ENCODE results near the gene APC. TPM values are rescaled to one million over a fixed set of nuclear protein-coding genes. Genes with fewer than 3 reads are reported as not detected.

APC gene
- total RNA-seq, 4 donors from 2014 or later, result 106 to 166 (median 121) TPM

DNA sequence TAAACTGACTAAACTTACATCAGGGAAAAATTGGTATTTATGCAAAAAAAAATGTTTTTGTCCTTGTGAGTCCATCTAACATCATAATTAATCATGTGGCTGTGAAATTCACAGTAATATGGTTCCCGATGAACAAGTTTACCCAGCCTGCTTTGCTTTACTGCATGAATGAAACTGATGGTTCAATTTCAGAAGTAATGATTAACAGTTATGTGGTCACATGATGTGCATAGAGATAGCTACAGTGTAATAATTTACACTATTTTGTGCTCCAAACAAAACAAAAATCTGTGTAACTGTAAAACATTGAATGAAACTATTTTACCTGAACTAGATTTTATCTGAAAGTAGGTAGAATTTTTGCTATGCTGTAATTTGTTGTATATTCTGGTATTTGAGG is 106.8 kb downstream of the APC start:
- H3K27ac ChIP-seq (replicated peaks in 1 of 4), result no peak overlapping the region
- peaks cover 0 to 4% (median 2%) of the 10 kb centered on the region in 4 donors for H3K4me1 ChIP-seq
- 84% methylated on average over 1 of the region's 1 CpG for WGBS
- no peaks in the 10 kb centered on the region for H3K27me3 ChIP-seq
- no peaks in the 10 kb centered on the region for H3K9me3 ChIP-seq
- H3K4me3 ChIP-seq, result no peak overlapping the region
- H3K36me3 ChIP-seq, result peaks cover 3 to 12% (median 6%) of the 10 kb centered on the region in 4 donors
- TF ChIP-seq EP300 (IDR thresholded peaks at IDR 0.05), result no peak
- TF ChIP-seq, protein P1, sequence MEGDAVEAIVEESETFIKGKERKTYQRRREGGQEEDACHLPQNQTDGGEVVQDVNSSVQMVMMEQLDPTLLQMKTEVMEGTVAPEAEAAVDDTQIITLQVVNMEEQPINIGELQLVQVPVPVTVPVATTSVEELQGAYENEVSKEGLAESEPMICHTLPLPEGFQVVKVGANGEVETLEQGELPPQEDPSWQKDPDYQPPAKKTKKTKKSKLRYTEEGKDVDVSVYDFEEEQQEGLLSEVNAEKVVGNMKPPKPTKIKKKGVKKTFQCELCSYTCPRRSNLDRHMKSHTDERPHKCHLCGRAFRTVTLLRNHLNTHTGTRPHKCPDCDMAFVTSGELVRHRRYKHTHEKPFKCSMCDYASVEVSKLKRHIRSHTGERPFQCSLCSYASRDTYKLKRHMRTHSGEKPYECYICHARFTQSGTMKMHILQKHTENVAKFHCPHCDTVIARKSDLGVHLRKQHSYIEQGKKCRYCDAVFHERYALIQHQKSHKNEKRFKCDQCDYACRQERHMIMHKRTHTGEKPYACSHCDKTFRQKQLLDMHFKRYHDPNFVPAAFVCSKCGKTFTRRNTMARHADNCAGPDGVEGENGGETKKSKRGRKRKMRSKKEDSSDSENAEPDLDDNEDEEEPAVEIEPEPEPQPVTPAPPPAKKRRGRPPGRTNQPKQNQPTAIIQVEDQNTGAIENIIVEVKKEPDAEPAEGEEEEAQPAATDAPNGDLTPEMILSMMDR (IDR thresholded peaks at IDR 0.05), result no peak
- no peak for TF ChIP-seq POLR2A (IDR thresholded peaks at IDR 0.05; ENCODE audit: low read depth)
- TF ChIP-seq POLR2AphosphoS5 (IDR thresholded peaks at IDR 0.05), result no peak
- DNase-seq (ENCODE audit: extremely low spot score), result no peak
- intact Hi-C loops (cut with DNase I), result loop anchor here (10.0 kb wide), 1 partner anchor 290 kb away; no protein-coding TSS in a partner anchor

DNA sequence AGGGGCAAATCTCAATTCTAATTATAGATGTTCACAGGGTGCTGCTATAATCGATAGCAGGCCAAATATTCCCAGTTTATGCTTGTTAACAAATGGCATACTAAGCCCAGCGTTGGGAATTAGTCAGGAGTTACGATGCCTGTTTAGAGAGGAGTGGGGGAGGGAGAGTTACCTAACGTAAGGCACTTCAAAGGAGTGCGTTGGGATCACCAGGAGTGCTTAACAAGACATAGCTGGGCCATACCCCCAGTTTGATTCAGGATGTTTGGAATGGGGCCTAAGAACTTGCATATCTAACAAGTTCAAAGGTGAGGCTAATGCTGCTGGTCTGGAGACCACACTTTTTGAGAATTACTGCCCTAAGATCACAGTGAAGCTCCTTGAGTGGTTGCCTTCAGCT is 108.9 kb downstream of the APC start:
- H3K36me3 ChIP-seq, result no peaks in the 10 kb centered on the region
- no peaks in the 10 kb centered on the region for H3K9me3 ChIP-seq
- H3K27ac ChIP-seq (replicated peaks in 1 of 4), result no peak overlapping the region
- H3K27me3 ChIP-seq, result no peaks in the 10 kb centered on the region
- H3K4me3 ChIP-seq, result no peak overlapping the region
- 82% methylated on average over 5 of the region's 5 CpGs for WGBS
- no peak for DNase-seq (ENCODE audit: extremely low spot score)
- intact Hi-C loops (cut with DNase I), result loop anchor here (10.0 kb wide), 1 partner anchor 292 kb away; no protein-coding TSS in a partner anchor
- H3K4me1 ChIP-seq, result peaks cover 0 to 4% (median 2%) of the 10 kb centered on the region in 4 donors
- TF ChIP-seq, protein P1 (IDR thresholded peaks at IDR 0.05), result no peak
- TF ChIP-seq EP300 (IDR thresholded peaks at IDR 0.05) (no peak), POLR2AphosphoS5 (IDR thresholded peaks at IDR 0.05) (no peak), POLR2A (IDR thresholded peaks at IDR 0.05; ENCODE audit: low read depth) (no peak)

DNA sequence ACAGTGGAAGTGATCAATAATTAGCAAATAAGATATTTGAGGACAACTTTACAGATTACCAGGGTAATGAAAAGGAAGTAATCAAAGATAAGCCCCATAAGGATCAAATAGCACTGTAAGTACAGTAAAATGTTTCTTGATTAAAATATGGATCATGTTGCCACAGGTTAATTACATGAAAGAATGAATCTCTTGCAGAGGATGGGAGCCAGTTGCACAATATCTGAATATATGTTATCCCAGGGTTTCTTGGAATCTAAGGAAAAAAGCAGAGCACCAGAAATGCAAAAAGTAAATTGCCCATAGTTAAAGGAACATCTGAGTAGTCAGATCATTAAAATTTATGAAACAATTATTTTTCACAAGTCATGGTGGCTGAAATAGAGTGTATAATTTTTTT is 109.6 kb downstream of the APC start:
- no peaks in the 10 kb centered on the region for H3K36me3 ChIP-seq

DNA sequence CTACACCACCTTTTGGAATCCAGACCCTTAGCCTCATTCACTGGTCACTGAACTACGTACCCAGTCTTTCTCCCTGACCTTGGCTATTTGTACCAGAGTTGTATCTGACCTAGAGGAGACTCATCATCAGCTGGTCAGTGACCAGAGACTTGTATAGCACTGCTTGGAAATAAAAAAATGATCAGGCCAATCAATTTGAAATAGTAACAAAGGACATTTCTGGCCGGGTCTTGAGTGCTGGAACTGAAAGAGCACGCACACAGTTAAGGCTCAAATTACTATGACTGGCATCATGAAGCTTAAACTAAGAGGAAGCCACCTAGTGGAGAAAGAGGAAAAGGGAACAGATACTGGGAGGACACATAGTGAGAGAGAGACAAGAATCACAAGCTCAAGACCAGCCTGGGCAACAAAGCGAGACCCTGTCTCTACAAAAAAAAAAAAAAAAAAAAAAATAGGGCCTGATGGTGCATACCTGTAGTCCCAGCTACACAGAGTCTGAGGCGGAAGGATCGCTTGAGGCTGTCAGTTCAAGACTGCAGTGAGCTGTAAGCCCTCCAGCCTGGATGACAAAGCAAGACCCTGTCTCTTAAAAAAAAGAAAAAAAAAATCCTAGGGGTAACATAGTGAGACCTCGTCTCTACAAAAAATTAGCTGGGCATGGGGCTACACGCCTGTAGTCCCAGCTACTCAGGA is 110.6 kb downstream of the APC start:
- intact Hi-C loops (cut with DNase I), result loop anchor here (10.0 kb wide), 1 partner anchor 293 kb away; no protein-coding TSS in a partner anchor
- Histone ChIP-seq H3K9me3 (no peaks in the 10 kb centered on the region), H3K27ac (replicated peaks in 1 of 4) (no peak overlapping the region), H3K27me3 (no peaks in the 10 kb centered on the region), H3K4me1 (peaks cover 0 to 4% (median 2%) of the 10 kb centered on the region in 4 donors), H3K4me3 (no peak overlapping the region), H3K36me3 (no peaks in the 10 kb centered on the region)
- TF ChIP-seq POLR2A (IDR thresholded peaks at IDR 0.05; ENCODE audit: low read depth), result no peak
- TF ChIP-seq, protein P1 (IDR thresholded peaks at IDR 0.05), result peak; percentile 47 to 61 (median 48)
- no peak for DNase-seq (ENCODE audit: extremely low spot score)
- 50% methylated on average over 8 of the region's 8 CpGs for WGBS

More for the DNA sequence above, 109.6 kb downstream of the APC start:
- no peaks in the 10 kb centered on the region for H3K9me3 ChIP-seq
- H3K27me3 ChIP-seq, result no peaks in the 10 kb centered on the region
- DNase-seq (ENCODE audit: extremely low spot score), result no peak
- no peak overlapping the region for H3K27ac ChIP-seq (replicated peaks in 1 of 4)
- TF ChIP-seq, protein P1 (IDR thresholded peaks at IDR 0.05), result no peak
- no peak for TF ChIP-seq POLR2A (IDR thresholded peaks at IDR 0.05; ENCODE audit: low read depth)
- TF ChIP-seq EP300 (IDR thresholded peaks at IDR 0.05), result no peak
- no peak for TF ChIP-seq POLR2AphosphoS5 (IDR thresholded peaks at IDR 0.05)
- peaks cover 0 to 4% (median 2%) of the 10 kb centered on the region in 4 donors for H3K4me1 ChIP-seq
- intact Hi-C loops (cut with DNase I), result loop anchor here (10.0 kb wide), 1 partner anchor 293 kb away; no protein-coding TSS in a partner anchor
- no peak overlapping the region for H3K4me3 ChIP-seq

All from esophagus muscularis mucosa (tissue), 4 donors.